GM10266 (cell line): ENCODE measurements around the gene RAB11FIP4.

ENCODE experiments used
- DNase-seq: peaks from one replicate; pipeline ENCODE4 v3.0.0; 2012; ENCODE audit errors: extremely low spot score
- CTCF ChIP-seq: IDR thresholded peaks from 2 replicates; pipeline ENCODE4 v1.5.1; 2012; ENCODE audit warnings: mild to moderate bottlenecking, low read depth; ENCODE audit not compliant: control insufficient read depth, insufficient read depth; ENCODE audit errors: missing control alignments

RAB11FIP4 gene

DNA sequence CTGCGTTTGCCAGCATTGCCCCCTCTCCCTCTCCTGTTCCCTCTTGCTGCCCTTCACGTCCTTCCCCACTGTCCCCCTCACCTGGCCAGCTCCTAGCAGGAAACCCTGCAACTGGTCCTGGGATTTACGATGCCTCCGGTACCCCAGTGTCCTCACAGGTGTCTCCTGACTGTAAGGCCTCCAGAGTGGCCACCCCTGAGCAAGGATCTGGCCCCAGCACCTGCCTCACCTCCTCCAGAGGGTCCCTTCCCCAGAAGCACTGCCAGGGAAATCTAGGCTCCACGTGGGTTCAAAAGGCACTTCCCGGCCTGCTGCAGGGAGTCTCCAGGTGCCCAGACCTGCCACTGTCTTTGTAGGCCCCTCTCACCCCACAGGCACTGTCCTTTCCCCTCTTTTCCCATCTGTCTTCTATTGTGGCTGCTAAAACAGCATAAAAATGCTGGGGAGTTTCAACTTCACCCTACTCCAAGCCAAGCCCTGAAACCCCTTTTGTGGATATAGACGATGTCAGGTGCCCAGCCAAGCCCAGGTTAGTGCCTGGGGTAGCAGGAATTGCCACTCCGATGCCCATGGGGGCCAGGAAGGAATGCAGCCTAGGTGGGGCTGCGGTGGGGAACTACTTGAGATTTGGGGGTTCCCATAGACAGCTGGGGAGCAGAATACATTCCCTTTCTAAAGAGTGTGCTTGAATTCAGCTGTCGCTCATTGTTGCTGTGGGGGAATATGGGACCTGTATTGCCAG lies 25.7 kb downstream of the RAB11FIP4 start:
- DNase-seq: no peak
- no peak for TF ChIP-seq CTCF

DNA sequence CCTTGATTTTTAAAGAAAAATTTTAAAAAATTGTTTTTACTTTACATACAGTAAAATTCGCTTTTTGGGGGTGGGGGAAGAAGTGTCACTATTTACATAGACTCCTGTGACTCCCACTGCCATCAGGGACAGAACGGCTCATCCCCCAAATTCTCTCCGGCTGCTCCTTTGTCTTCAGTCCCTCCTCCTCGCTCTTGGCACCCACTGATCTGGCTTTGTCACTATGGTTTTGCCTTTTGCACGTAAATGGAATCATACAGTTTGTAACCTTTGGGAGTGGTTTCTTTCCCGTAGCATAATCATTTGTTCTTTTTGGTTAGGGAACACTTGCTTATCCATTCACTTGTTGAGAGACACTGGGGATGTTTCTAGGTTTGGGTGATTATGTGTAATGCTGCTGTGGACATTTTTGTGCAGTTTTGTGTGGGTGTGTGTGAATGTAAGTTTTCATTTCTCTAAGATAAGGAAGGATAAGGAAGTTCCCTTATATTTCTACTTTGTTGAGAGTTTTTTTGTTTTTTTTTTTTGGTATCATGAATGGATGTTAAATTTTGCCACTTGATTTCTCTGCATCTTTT lies 27.4 kb downstream of the RAB11FIP4 start:
- DNase-seq: no peak
- no peak for TF ChIP-seq CTCF

- no peak for TF ChIP-seq CTCF
- no peak for DNase-seq
Measured at GRCh38 chr17:31422443-31422842, 31.0 kb downstream of the RAB11FIP4 start.

DNA sequence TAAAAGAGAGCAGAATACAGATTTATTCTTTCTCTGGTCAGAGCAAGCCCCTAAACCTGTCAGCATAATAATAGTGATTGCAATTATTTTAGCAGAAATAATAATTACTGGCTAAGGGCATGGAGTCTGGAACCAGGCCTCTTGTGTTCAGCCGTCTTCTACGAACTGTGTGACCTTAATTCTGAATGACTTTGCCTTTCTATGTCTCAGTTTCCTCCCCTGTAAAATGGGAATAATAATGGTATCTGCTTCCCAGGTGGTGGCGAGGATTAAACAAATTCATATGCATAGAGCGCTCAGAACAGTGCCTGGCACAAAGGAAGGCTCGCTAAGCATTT lies 33.4 kb downstream of the RAB11FIP4 start:
- DNase-seq: no peak
- no peak for TF ChIP-seq CTCF

- DNase-seq: no peak
- TF ChIP-seq CTCF: no peak
Measured at GRCh38 chr17:31425282-31426040, 34.0 kb downstream of the RAB11FIP4 start.

DNA sequence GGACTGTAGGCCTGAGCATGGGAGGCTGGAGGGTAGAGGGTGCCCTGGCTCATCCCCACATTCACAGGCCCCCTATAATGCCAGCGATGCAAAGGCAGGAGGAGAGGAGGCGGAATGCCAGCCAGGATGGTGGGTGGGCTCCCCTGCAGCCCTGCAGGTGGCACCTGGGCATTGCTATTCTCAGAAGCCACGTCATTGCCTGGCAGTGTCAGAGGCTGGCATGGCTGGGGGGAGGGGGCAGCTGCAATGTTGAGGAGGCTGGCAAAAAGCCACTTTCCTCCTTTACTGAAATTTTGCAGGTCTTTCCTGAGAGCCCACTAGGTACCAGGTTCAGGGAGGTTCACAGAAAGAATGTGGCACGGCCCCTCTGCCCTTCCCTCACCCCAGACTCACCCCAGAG lies 36.2 kb downstream of the RAB11FIP4 start:
- TF ChIP-seq CTCF: no peak
- DNase-seq: no peak

GRCh38 chr17:31428111-31428510 lies 36.6 kb downstream of the RAB11FIP4 start:
- no peak for DNase-seq
- TF ChIP-seq CTCF: no peak
